ENCODE measurements around the gene WWTR1. TPM values are rescaled to one million over a fixed set of nuclear protein-coding genes. Genes with fewer than 3 reads are reported as not detected.

The WWTR1 gene
- polyA plus RNA-seq, 1 donor (not counting 4 experiments of a cell fraction or from before 2014, with no cell fraction given): 77.3 TPM

DNA sequence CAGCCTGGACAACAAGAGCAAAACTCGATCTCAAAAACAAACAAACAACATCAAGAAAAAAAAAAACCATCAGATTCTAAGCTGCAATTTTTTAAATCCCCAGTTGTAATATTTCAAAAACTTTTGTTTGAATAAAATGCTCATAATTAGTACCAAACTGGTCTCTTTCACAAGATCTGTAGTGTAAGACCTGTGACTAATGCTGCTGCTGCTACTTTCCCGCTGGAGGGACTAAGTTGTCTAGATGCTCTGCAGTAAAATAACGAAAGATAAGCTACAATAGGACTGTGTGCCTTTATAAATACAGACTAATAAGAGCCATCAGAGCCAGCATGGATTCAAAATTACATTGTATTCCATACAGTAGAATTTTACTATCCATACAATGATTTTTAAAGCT is 137.9 kb downstream of the WWTR1 start:
- Histone ChIP-seq H3K9me3 (ENCODE audit: control insufficient read depth, low read depth, low read length) (no peaks in the 10 kb centered on the region), H3K9ac (ENCODE audit: control insufficient read depth, extremely low read depth, insufficient read depth, low read length) (no peak overlapping the region), H3K27ac (ENCODE audit: control insufficient read depth, insufficient read depth, low read length) (no peak overlapping the region), H3K27me3 (ENCODE audit: control insufficient read depth, extremely low read depth, insufficient read depth, low read length) (no peaks in the 10 kb centered on the region), H3K9me1 (ENCODE audit: control insufficient read depth, extremely low read depth, insufficient read depth, low read length) (no peaks in the 10 kb centered on the region), H3K4me3 (ENCODE audit: control insufficient read depth in 2 of 3, extremely low read depth in 1 of 3, insufficient read depth in 2 of 3, low read depth in 1 of 3, low read length in 3 of 3) (no peak overlapping the region), H3K4me2 (ENCODE audit: control insufficient read depth, extremely low read depth, insufficient read depth, low read depth, low read length) (no peak overlapping the region), H4K20me1 (ENCODE audit: control insufficient read depth, extremely low read depth, insufficient read depth, low read length) (no peaks in the 10 kb centered on the region), H3K36me3 (ENCODE audit: control insufficient read depth in 2 of 2, extremely low read depth in 1 of 2, insufficient read depth in 2 of 2, low read length in 2 of 2) (peaks cover 11 to 14% of the 10 kb centered on the region in 2 experiments), H3K79me2 (ENCODE audit: control insufficient read depth, insufficient read depth, low read length) (no peaks in the 10 kb centered on the region), H2AFZ (ENCODE audit: control insufficient read depth, low read length) (no peak overlapping the region), H3K4me1 (ENCODE audit: control insufficient read depth, extremely low read depth, insufficient read depth, low read length) (no peaks in the 10 kb centered on the region)
- dilution Hi-C loops (cut with MboI; ENCODE audit: extremely low pct_ligation_motif_present, low sequenced_read_pairs): no loop called here
- TF ChIP-seq, protein P1, sequence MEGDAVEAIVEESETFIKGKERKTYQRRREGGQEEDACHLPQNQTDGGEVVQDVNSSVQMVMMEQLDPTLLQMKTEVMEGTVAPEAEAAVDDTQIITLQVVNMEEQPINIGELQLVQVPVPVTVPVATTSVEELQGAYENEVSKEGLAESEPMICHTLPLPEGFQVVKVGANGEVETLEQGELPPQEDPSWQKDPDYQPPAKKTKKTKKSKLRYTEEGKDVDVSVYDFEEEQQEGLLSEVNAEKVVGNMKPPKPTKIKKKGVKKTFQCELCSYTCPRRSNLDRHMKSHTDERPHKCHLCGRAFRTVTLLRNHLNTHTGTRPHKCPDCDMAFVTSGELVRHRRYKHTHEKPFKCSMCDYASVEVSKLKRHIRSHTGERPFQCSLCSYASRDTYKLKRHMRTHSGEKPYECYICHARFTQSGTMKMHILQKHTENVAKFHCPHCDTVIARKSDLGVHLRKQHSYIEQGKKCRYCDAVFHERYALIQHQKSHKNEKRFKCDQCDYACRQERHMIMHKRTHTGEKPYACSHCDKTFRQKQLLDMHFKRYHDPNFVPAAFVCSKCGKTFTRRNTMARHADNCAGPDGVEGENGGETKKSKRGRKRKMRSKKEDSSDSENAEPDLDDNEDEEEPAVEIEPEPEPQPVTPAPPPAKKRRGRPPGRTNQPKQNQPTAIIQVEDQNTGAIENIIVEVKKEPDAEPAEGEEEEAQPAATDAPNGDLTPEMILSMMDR (optimal IDR thresholded peaks at IDR 0.05 in 1 of 3, IDR thresholded peaks at IDR 0.05 in 1 of 3, conservative IDR thresholded peaks at IDR 0.05 in 1 of 3; ENCODE audit: extremely low read depth in 1 of 3, insufficient read depth in 2 of 3, low read length in 3 of 3): no peak
- no peak for TF ChIP-seq EZH2 (IDR thresholded peaks at IDR 0.05; ENCODE audit: low read length)
- DNase-seq (ENCODE audit: low read depth, low spot score): no peak
- no peak for FAIRE-seq

DNA sequence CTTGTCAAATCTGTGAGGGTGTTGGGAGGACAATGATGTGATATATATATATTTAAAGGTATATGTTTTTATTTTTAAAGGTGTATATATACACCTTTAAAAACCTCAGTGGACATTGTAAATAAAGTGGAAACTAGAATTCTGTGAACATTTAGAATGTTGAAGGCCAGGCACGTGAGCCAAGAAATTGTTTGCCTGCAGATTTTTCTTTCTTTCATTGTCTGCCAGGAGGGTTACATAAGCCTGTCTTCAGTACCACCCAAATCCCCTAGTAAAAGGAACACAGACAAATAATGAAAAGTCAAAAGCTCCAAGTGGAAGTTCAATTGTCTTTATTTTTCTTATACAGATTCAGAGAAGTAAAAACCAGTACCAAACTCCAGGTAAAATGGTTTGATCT is 140.9 kb downstream of the WWTR1 start:
- Histone ChIP-seq H3K4me2 (ENCODE audit: control insufficient read depth, extremely low read depth, insufficient read depth, low read depth, low read length) (no peak overlapping the region), H2AFZ (ENCODE audit: control insufficient read depth, low read length) (no peak overlapping the region), H3K9ac (ENCODE audit: control insufficient read depth, extremely low read depth, insufficient read depth, low read length) (no peak overlapping the region), H4K20me1 (ENCODE audit: control insufficient read depth, extremely low read depth, insufficient read depth, low read length) (no peaks in the 10 kb centered on the region), H3K4me3 (ENCODE audit: control insufficient read depth in 2 of 3, extremely low read depth in 1 of 3, insufficient read depth in 2 of 3, low read depth in 1 of 3, low read length in 3 of 3) (no peak overlapping the region), H3K79me2 (ENCODE audit: control insufficient read depth, insufficient read depth, low read length) (no peaks in the 10 kb centered on the region), H3K27ac (ENCODE audit: control insufficient read depth, insufficient read depth, low read length) (no peak overlapping the region), H3K9me3 (ENCODE audit: control insufficient read depth, low read depth, low read length) (no peaks in the 10 kb centered on the region), H3K4me1 (ENCODE audit: control insufficient read depth, extremely low read depth, insufficient read depth, low read length) (no peaks in the 10 kb centered on the region), H3K9me1 (ENCODE audit: control insufficient read depth, extremely low read depth, insufficient read depth, low read length) (no peaks in the 10 kb centered on the region), H3K36me3 (ENCODE audit: control insufficient read depth in 2 of 2, extremely low read depth in 1 of 2, insufficient read depth in 2 of 2, low read length in 2 of 2) (peaks cover 7 to 8% of the 10 kb centered on the region in 2 experiments), H3K27me3 (ENCODE audit: control insufficient read depth, extremely low read depth, insufficient read depth, low read length) (no peaks in the 10 kb centered on the region)
- DNase-seq (ENCODE audit: low read depth, low spot score) (no peak), FAIRE-seq (no peak)
- TF ChIP-seq, protein P1 (optimal IDR thresholded peaks at IDR 0.05 in 1 of 3, IDR thresholded peaks at IDR 0.05 in 1 of 3, conservative IDR thresholded peaks at IDR 0.05 in 1 of 3; ENCODE audit: extremely low read depth in 1 of 3, insufficient read depth in 2 of 3, low read length in 3 of 3): no peak
- no peak for TF ChIP-seq EZH2 (IDR thresholded peaks at IDR 0.05; ENCODE audit: low read length)
- dilution Hi-C loops (cut with MboI; ENCODE audit: extremely low pct_ligation_motif_present, low sequenced_read_pairs): no loop called here
